ENCODE results near the gene RABGAP1L.
"Not testable (repeated sequence)": the region's sequence is repeated elsewhere in the genome, so short reads cannot be mapped to it uniquely, and the experiment has no call there.

Gene RABGAP1L

GRCh38 chr1:174309490-174309889, 150.2 kb downstream of the RABGAP1L start:
- no peak for DNase-seq

- no peak for DNase-seq
Observed at GRCh38 chr1:174314433-174314832, 155.1 kb downstream of the RABGAP1L start.

GRCh38 chr1:174315239-174315638, 155.9 kb downstream of the RABGAP1L start:
- DNase-seq: no peak

DNA sequence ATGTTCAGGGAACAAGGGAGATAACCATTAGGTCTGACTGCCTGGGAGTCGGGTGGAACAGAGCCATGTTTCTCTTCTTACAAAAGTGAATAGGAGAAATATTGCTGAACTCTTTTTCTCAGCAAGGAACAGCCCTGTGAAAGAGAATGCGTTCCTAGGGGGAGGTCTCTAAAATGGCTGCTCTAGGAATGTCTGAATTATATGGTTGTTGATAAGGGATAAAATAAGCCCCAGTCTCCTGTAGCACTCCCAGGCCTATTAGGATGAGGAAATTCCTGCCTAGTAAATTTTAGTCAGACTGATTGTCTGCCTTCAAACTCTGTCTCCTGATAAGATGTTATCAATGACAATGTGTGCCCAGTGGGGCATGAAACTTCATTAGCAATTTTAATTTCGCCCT, 161.6 kb downstream of the RABGAP1L start:
- not testable (repeated sequence) for DNase-seq

DNA sequence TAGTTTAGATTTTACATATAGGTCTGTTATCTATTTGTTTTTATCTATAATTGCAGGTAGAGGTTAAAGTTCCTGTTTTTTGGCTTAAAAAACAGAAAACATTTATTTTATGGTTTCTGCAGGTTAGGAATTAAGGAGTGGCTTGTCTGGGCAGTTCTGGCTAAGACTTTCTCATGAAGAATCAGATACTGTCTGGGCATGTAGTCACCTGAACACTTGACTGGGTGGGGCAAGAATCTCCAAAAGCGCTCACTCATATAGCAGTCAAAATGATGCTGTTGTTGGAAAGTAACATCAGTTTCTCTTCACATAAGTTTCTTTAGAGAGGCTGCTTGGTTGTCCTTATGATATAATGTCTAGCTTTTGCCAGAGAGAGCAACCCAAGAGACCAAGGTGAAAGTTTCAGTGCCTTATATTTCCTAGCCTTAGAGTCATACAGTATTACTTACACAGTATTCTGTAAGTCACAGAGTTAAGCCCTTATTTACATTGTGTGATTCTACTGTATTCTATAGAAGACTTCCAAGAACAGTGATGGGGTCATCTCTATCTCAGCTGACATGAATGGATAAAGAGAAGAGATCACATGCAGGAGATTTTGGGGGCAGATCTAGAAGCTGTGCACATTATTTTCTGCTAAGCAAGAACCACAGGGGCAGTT, 163.0 kb downstream of the RABGAP1L start:
- no peak for DNase-seq

GRCh38 chr1:174324493-174324892, 165.2 kb downstream of the RABGAP1L start:
- DNase-seq: no peak

DNA sequence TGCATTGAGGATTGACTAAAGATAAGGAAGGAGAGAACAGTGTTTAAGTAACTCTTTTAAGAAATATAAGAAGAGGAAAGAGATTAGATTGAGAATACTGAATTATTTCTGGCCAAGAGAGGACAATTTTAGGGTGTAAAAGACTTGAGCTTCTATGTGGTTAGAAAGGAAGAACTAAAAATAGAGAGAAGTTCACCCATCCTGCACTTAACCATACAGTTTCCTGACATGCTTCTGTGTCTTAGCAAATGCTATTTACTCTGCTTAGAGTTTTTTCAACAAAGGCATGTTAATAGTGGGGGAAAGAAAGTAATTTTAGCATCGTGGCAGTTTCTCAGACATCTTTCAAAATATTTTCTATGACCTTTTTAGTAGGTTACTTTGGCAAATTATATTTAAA, 165.6 kb downstream of the RABGAP1L start:
- DNase-seq: no peak

DNA sequence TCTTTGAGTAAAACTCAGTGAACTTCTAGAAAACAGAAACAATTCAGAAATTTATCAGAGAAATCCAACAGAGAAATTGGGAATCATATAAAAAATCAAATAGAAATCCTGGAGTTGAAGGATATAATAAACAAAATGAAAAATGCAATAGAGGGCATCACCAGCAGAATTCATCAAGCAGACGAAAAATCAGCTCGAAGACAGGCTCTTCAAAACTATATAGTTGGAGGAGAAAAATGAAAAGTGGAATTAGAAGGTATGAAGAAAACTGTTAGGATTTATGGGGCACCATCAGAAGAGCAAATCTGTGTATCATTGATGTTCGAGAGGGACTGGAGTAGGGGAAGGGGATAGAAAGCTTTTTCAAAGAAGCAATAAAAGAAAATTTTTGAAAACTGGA, 167.0 kb downstream of the RABGAP1L start:
- DNase-seq: no peak

GRCh38 chr1:174333437-174333836, 174.1 kb downstream of the RABGAP1L start:
- no peak for DNase-seq

DNA sequence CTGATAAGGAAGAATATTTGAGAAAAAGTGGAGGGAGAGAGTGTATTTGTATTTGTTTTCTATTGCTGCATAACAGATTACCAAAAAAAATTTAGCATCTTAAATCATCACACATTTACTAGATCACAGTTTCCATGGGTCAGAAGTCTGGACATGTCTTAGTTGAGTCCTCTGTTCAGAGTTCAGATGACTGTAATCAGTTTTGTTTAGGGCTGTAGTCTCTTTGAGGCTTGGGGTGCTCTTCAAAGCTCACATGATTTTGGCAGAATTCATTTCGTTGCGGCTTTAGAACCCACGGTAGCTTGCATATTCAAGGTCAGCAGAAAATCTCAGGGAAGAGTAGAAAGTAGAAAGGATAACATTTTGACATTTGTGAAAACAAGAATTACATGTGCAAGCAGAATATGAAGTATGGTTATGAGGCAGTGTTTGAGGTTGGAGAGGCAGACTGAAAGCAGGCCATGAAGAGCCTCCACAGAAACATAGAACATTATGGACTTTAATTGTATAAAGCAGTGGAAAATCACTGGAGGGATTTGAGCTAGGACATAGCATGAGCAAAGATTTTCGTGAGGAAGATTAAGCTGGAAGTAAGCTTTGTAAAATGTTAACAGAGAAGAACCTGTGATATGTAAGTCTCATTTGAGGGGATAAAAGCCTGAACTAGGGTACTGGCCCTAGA, 177.8 kb downstream of the RABGAP1L start:
- no peak for DNase-seq

- DNase-seq: not testable (repeated sequence)
Observed at GRCh38 chr1:174340404-174340803, 181.1 kb downstream of the RABGAP1L start.

- no peak for DNase-seq
Observed at GRCh38 chr1:174344162-174344561, 184.8 kb downstream of the RABGAP1L start.

DNA sequence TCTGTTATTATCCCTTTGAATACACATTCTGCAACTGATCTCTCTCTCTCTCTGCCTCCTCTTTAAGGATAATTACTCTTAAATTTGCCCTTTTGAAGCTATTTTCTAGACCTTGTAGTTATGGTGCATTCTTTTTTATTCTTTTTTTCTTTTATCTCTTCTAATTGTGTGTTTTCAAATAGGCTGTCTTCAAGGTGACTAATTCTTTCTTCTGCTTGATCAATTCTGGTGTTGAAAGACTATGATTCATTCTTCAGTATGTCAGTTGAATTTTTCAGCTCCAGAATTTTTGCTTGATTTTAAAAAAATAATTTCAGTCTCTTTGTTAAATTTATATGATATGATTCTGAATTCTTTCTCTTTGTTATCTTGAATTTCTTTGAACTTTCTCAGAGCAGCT, 192.8 kb downstream of the RABGAP1L start:
- DNase-seq: no peak

DNA sequence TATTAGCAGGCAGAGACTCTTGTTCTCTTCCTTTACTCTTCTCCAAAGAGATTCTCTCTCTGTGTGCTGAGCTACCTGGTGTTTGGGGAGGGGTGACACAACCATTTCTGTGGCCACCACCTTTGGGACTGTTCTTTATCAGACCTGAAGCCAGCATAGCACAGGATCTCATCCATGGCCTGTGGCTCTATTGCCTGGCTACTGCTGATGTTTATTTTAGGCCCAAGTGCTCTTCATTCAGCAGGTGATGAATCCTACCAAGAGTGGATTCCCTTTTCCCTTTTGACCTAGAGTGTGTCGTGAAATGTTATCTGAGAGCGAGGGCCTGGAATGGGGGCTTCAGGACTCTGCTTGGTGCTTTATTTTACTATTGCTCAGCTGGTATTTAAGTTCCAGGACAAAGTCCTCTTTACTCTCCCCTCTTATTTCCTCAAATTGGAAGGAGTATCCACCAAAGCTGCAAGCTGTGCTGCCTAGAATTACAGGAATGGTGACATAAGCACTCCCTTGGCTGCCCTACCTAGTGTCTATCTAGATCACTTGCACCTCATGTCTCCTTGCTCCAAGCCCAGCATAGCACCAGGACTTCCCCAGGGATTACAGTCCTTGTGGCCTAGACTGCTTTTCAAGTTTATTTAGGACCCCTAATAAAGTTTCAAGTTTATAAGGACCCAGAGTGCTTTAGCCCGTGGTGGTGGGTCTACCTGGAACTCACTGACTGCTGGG, 193.7 kb downstream of the RABGAP1L start:
- no peak for DNase-seq

GRCh38 chr1:174358344-174358743, 199.0 kb downstream of the RABGAP1L start:
- no peak for DNase-seq

DNA sequence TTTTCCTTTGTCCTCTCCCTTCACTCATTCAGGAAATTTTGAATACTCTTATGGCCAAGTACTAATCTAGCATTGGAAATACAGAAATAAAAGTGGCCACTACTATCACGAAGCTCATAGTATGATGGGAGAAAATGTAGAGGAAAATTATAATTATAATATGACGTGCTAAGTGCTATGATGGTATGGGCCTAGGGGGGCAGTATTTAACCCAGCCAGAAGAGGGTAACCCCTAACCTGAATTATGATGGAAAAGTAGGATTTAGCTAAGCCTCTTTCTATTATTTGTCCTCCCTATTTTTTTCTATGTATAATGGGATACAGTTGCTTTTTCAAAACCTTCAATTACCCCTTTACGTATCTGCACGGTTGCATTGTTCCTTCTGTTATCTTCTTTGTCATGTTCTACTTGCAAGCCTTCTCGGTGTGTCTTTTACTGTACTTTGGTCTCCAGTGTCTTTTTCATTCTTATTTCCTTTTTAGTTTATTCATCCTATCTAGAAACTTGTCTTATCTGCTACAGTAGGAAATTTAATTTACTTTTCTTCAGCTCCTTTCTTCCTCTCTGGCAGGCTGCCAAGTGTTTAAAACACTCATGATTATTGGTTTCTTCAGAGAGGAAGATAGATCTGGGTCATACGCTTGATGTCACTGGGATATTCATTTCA, 199.6 kb downstream of the RABGAP1L start:
- no peak for DNase-seq

DNA sequence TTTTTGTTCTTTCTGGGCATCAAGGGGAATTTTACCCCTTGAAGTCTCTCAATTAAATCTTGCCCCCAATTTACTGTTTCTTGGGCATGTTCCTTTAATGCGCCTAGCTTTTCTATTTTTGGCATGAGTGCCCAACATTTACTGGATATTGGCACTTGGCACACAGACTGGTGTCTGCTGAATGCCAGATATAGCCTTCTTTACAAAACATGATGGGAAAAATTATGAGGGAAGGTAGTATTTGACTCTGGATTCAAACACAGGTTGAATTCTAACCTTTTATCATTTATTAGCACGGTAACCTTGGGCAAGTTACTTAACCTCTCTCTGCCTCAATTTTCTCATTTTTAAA, 200.1 kb downstream of the RABGAP1L start:
- no peak for DNase-seq

DNA sequence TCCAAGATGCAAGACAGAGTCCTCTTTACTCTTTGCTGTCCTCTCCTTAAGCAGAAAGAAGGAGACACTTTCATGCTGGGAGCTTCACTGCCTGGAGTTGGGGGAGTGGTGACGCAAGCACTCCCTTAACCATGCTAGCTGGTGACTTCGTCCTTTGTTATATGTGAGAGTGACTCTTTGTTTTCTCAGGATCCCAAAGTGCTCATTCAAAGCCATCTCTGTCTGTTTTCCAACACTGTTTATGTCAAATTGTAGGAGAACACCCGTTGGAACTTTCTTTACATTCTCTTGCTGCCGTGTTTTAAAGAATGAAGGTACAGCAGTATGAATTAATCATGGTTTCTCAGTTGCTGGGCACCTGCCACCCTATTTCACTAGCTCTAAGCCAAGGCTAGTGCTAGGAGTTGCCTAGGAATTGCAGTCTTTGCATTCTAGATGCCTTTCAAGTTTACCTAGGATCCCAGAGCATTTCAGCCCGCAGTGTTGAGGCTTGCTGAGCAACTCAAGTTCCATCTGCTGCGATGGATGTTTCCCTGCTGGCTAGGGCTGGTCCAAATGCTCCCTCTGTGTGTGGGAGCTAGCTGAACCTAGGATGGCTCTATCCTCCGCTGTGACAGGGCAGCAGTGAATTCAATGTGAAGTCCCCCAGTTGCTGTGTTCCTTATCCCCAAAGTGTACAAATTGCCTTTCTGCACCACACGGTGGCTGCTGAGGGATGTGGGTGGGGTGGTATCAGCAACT, 205.8 kb downstream of the RABGAP1L start:
- no peak for DNase-seq

GRCh38 chr1:174366946-174367345, 207.6 kb downstream of the RABGAP1L start:
- DNase-seq: no peak

DNA sequence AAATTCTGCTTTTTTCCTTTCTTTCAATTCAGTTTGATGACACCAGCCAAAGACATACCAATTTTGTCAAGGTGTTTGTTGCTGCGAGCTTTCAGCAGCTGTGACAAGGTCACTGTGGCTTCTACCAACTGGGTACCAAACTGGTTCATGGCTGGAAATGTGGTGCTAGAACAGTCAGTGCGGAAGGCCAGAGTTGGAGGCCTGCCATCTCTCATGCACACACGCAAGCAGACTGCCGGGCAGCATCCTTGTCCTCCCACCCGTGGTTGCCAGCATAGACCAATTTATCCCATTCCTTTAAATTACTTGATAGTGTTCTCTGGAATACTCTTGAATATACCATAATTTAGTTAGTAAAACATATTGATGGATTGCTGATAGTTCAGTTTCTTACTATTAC, 208.6 kb downstream of the RABGAP1L start:
- no peak for DNase-seq

- DNase-seq: no peak
Observed at GRCh38 chr1:174376030-174376429, 216.7 kb downstream of the RABGAP1L start.

DNA sequence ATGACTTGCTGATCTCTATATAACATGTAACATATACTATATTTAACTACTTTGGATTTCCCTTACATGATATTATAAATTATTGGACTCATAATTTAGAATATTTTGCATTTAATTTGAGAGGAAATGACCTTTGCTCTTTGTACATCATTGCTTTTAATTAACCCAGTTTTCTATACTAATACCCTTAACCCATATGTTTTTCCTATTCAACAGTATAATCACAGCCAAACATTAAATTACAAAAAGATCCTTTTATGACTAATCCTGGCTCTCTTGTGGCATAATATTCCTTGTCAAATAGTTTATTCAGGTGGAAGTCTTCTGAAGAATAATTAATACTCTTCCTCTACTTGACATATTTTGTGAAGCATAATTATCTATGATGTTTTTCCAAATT, 232.4 kb downstream of the RABGAP1L start:
- DNase-seq: no peak

- no peak for DNase-seq
Observed at GRCh38 chr1:174393885-174394284, 234.6 kb downstream of the RABGAP1L start.
